ENCODE data around the gene PRELP. TPM values are rescaled to one million over a fixed set of nuclear protein-coding genes. Genes with fewer than 3 reads are reported as not detected.

Gene PRELP
- total and polyA plus RNA-seq, 2 donors (not counting 1 experiment from before 2014, with no cell fraction given), result not detected

DNA sequence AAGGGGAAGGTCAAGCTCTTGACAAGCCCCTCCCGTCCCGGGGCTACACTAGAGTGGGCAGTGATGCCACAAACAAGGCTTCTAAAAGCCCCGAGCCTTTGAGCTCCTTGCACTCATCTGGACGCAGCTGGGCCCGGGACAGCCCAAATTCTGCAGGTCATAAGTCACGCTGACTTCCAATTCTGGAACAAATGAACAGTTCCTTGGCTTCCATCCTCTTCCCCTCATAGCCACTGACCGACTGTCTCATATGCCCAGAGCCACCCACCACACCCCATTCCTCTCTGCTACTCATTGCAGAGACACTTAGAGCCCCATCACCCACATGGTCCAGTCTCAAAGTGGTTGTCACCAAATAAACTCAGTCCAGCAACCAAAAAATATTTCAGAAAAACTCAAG, 32.8 kb upstream of the PRELP start:
- no peaks in the 10 kb centered on the region for H3K36me3 ChIP-seq (replicated peaks in 1 of 2; ENCODE audit: control extremely low read depth in 1 of 2, control insufficient read depth in 1 of 2, extremely low read depth in 1 of 2, insufficient read depth in 2 of 2, low read length in 1 of 2)
- Mint-ChIP-seq H3K9me3 (ENCODE audit: insufficient read depth) (peaks cover 5% of the 10 kb centered on the region), H3K27ac (no peak overlapping the region), H3K4me3 (no peak overlapping the region), H3K27me3 (peaks cover 24% of the 10 kb centered on the region), H3K4me1 (no peaks in the 10 kb centered on the region)
- H3K9me3 ChIP-seq (ENCODE audit: control extremely low read depth in 1 of 3, control insufficient read depth in 2 of 3, insufficient read depth in 1 of 3, low read length in 2 of 3), result peaks cover 0 to 7% (median 0%) of the 10 kb centered on the region in 3 donors
- intact Hi-C loops (cut with micrococcal nuclease), result no loop called here
- H3K27me3 ChIP-seq (replicated peaks in 1 of 4; ENCODE audit: control extremely low read depth in 1 of 4, control insufficient read depth in 3 of 4, insufficient read depth in 4 of 4, low read length in 3 of 4), result peaks cover 0 to 15% (median 0%) of the 10 kb centered on the region in 4 experiments
- ATAC-seq (ENCODE audit: low read depth) (no peak), DNase-seq (no peak)
- H3K79me2 ChIP-seq (ENCODE audit: control insufficient read depth, insufficient read depth, low read length), result no peaks in the 10 kb centered on the region
- no peaks in the 10 kb centered on the region for H4K20me1 ChIP-seq (ENCODE audit: control insufficient read depth, insufficient read depth, low read length, poor library complexity, severe bottlenecking)
- no peaks in the 10 kb centered on the region for H3K4me1 ChIP-seq (ENCODE audit: control insufficient read depth in 2 of 2, insufficient read depth in 2 of 2, low read length in 2 of 2)
- no peak overlapping the region for H3K4me2 ChIP-seq (replicated peaks; ENCODE audit: low read depth, low read length, poor library complexity, severe bottlenecking)
- no peak overlapping the region for H3K9ac ChIP-seq (ENCODE audit: low read length)
- 78% methylated on average over 7 of the region's 7 CpGs for WGBS (ENCODE audit: insufficient coverage)
- H3K4me3 ChIP-seq (ENCODE audit: control extremely low read depth in 1 of 5, extremely low read depth in 1 of 5, insufficient read depth in 1 of 5, low read depth in 2 of 5, low read length in 4 of 5), result no peak overlapping the region
- no peak overlapping the region for H3K27ac ChIP-seq (ENCODE audit: low read length in 2 of 2)
- POLR2A ChIA-PET, result no interaction called here
- TF ChIP-seq, protein P1, sequence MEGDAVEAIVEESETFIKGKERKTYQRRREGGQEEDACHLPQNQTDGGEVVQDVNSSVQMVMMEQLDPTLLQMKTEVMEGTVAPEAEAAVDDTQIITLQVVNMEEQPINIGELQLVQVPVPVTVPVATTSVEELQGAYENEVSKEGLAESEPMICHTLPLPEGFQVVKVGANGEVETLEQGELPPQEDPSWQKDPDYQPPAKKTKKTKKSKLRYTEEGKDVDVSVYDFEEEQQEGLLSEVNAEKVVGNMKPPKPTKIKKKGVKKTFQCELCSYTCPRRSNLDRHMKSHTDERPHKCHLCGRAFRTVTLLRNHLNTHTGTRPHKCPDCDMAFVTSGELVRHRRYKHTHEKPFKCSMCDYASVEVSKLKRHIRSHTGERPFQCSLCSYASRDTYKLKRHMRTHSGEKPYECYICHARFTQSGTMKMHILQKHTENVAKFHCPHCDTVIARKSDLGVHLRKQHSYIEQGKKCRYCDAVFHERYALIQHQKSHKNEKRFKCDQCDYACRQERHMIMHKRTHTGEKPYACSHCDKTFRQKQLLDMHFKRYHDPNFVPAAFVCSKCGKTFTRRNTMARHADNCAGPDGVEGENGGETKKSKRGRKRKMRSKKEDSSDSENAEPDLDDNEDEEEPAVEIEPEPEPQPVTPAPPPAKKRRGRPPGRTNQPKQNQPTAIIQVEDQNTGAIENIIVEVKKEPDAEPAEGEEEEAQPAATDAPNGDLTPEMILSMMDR (IDR thresholded peaks at IDR 0.05), result no peak
- TF ChIP-seq EZH2 (IDR thresholded peaks at IDR 0.05; ENCODE audit: borderline replicate concordance, insufficient read depth, low read depth, low read length, poor library complexity, severe bottlenecking), result no peak
- CTCF ChIA-PET, result interaction anchor here (0.8 to 6.1 kb wide), 4 partner anchors 9 to 174 kb away, joined by 3 to 187 read pairs (median 50); no protein-coding TSS in a partner anchor
- H2AFZ ChIP-seq (ENCODE audit: insufficient read depth, low read depth, low read length, poor library complexity, severe bottlenecking), result no peak overlapping the region

DNA sequence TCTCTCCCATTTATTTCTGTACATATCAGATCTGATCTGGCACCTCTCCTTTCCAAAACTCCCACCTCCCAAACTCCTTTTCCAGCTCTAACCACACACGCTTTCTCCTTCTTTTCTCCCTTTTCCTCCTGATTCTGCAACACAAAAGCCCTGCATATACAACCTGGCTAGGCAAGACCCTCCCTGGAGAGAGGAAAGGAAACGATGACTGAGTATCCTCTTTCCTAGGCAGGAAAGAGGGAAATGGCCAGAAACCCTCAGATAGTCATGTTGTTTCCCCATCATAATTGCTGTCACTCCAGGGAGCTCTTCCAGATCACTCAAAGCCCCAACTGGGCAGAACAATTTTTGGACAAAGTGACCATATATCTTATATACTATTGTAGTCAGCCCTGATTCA, 32.3 kb upstream of the PRELP start:
- TF ChIP-seq EZH2 (IDR thresholded peaks at IDR 0.05; ENCODE audit: borderline replicate concordance, insufficient read depth, low read depth, low read length, poor library complexity, severe bottlenecking), result no peak
- TF ChIP-seq, protein P1 (IDR thresholded peaks at IDR 0.05), result no peak
- Mint-ChIP-seq H3K27ac (no peak overlapping the region), H3K9me3 (ENCODE audit: insufficient read depth) (peaks cover 5% of the 10 kb centered on the region), H3K4me3 (no peak overlapping the region), H3K27me3 (peaks cover 24% of the 10 kb centered on the region), H3K4me1 (no peaks in the 10 kb centered on the region)
- H3K9ac ChIP-seq (ENCODE audit: low read length), result no peak overlapping the region
- ATAC-seq (ENCODE audit: low read depth) (no peak), DNase-seq (no peak)
- no peaks in the 10 kb centered on the region for H4K20me1 ChIP-seq (ENCODE audit: control insufficient read depth, insufficient read depth, low read length, poor library complexity, severe bottlenecking)
- no CpG with 5 or more reads among the region's 2 CpGs for WGBS (ENCODE audit: insufficient coverage)
- peaks cover 0 to 7% (median 0%) of the 10 kb centered on the region in 3 donors for H3K9me3 ChIP-seq (ENCODE audit: control extremely low read depth in 1 of 3, control insufficient read depth in 2 of 3, insufficient read depth in 1 of 3, low read length in 2 of 3)
- no peaks in the 10 kb centered on the region for H3K79me2 ChIP-seq (ENCODE audit: control insufficient read depth, insufficient read depth, low read length)
- no peaks in the 10 kb centered on the region for H3K36me3 ChIP-seq (replicated peaks in 1 of 2; ENCODE audit: control extremely low read depth in 1 of 2, control insufficient read depth in 1 of 2, extremely low read depth in 1 of 2, insufficient read depth in 2 of 2, low read length in 1 of 2)
- H3K27me3 ChIP-seq (replicated peaks in 1 of 4; ENCODE audit: control extremely low read depth in 1 of 4, control insufficient read depth in 3 of 4, insufficient read depth in 4 of 4, low read length in 3 of 4), result peaks cover 0 to 15% (median 0%) of the 10 kb centered on the region in 4 experiments
- no peak overlapping the region for H2AFZ ChIP-seq (ENCODE audit: insufficient read depth, low read depth, low read length, poor library complexity, severe bottlenecking)
- no peak overlapping the region for H3K4me3 ChIP-seq (ENCODE audit: control extremely low read depth in 1 of 5, extremely low read depth in 1 of 5, insufficient read depth in 1 of 5, low read depth in 2 of 5, low read length in 4 of 5)
- ChIA-PET POLR2A (no interaction called here), CTCF (interaction anchor here (1.2 to 6.1 kb wide), 3 partner anchors 8 to 175 kb away, joined by 3 to 187 read pairs (median 98); no protein-coding TSS in a partner anchor)
- H3K4me1 ChIP-seq (ENCODE audit: control insufficient read depth in 2 of 2, insufficient read depth in 2 of 2, low read length in 2 of 2), result no peaks in the 10 kb centered on the region
- H3K27ac ChIP-seq (ENCODE audit: low read length in 2 of 2), result no peak overlapping the region
- H3K4me2 ChIP-seq (replicated peaks; ENCODE audit: low read depth, low read length, poor library complexity, severe bottlenecking), result no peak overlapping the region
- intact Hi-C loops (cut with micrococcal nuclease), result no loop called here

Measured in B cell (primary cell).